ENCODE data around the gene CD53. TPM values are rescaled to one million over a fixed set of nuclear protein-coding genes. Genes with fewer than 3 reads are reported as not detected.

The CD53 gene
- total RNA-seq, 1 experiment from 2014 or later: not detected

GRCh38 chr1:110903853-110904500, 31.0 kb downstream of the CD53 start:
- ATAC-seq (no peak), DNase-seq (no peak)
- H3K4me1 ChIP-seq (ENCODE audit: insufficient read depth, low read length): no peaks in the 10 kb centered on the region
- no peaks in the 10 kb centered on the region for H3K36me3 ChIP-seq (ENCODE audit: low read depth, low read length)
- TF ChIP-seq CTCF (conservative IDR thresholded peaks at IDR 0.05; ENCODE audit: low read depth, low read length): no peak
- TF ChIP-seq EZH2 (IDR thresholded peaks at IDR 0.05; ENCODE audit: low read length, unreplicated experiment): no peak
- no peak for TF ChIP-seq EZH2phosphoT487 (IDR thresholded peaks at IDR 0.05; ENCODE audit: borderline replicate concordance, low read length)
- no peak overlapping the region for H3K4me2 ChIP-seq (ENCODE audit: low read length)
- H3K79me2 ChIP-seq (ENCODE audit: low read length): no peaks in the 10 kb centered on the region
- BruUV-seq (replicated peaks): no TSS peak
- no peak overlapping the region for H3K4me3 ChIP-seq (ENCODE audit: low read length)
- no peak overlapping the region for H3K9ac ChIP-seq (ENCODE audit: low read length)
- H3K9me2 ChIP-seq (replicated peaks; ENCODE audit: low read length): no peaks in the 10 kb centered on the region
- H2AFZ ChIP-seq (ENCODE audit: low read length): no peak overlapping the region
- intact Hi-C loops (cut with micrococcal nuclease): no loop called here
- H3K27ac ChIP-seq (ENCODE audit: low read length): no peak overlapping the region
- ChIA-PET CTCF (no interaction called here), POLR2A (ENCODE audit: unreplicated experiment) (no interaction called here)
- no peaks in the 10 kb centered on the region for H4K20me1 ChIP-seq (ENCODE audit: low read length)
- H3K27me3 ChIP-seq (ENCODE audit: low read length): no peaks in the 10 kb centered on the region; the same call in 1 of the 2 replicates
- H3F3A ChIP-seq (ENCODE audit: low read length, unreplicated experiment): no peaks in the 10 kb centered on the region
- no peaks in the 10 kb centered on the region for H3K9me3 ChIP-seq (ENCODE audit: low read length)

- no TSS peak for BruUV-seq (replicated peaks)
- ChIA-PET CTCF (no interaction called here), POLR2A (ENCODE audit: unreplicated experiment) (no interaction called here)
- DNase-seq (no peak), ATAC-seq (no peak)
- no peak overlapping the region for H3K4me3 ChIP-seq (ENCODE audit: low read length)
- H3K4me2 ChIP-seq (ENCODE audit: low read length): no peak overlapping the region
- H3K9ac ChIP-seq (ENCODE audit: low read length): no peak overlapping the region
- no peaks in the 10 kb centered on the region for H3K9me2 ChIP-seq (replicated peaks; ENCODE audit: low read length)
- no peak overlapping the region for H2AFZ ChIP-seq (ENCODE audit: low read length)
- intact Hi-C loops (cut with micrococcal nuclease): no loop called here
- no peaks in the 10 kb centered on the region for H3K79me2 ChIP-seq (ENCODE audit: low read length)
- H3K27me3 ChIP-seq (ENCODE audit: low read length): no peaks in the 10 kb centered on the region
- TF ChIP-seq EZH2phosphoT487 (IDR thresholded peaks at IDR 0.05; ENCODE audit: borderline replicate concordance, low read length) (no peak), CTCF (conservative IDR thresholded peaks at IDR 0.05; ENCODE audit: low read depth, low read length) (no peak), EZH2 (IDR thresholded peaks at IDR 0.05; ENCODE audit: low read length, unreplicated experiment) (no peak)
- peaks cover 14% of the 10 kb centered on the region for H3K4me1 ChIP-seq (ENCODE audit: insufficient read depth, low read length)
- no peaks in the 10 kb centered on the region for H3K36me3 ChIP-seq (ENCODE audit: low read depth, low read length)
- no peaks in the 10 kb centered on the region for H3K9me3 ChIP-seq (ENCODE audit: low read length)
- no peaks in the 10 kb centered on the region for H3F3A ChIP-seq (ENCODE audit: low read length, unreplicated experiment)
- no peak overlapping the region for H3K27ac ChIP-seq (ENCODE audit: low read length)
- H4K20me1 ChIP-seq (ENCODE audit: low read length): no peaks in the 10 kb centered on the region
Observed at GRCh38 chr1:110912784-110913183, 39.8 kb downstream of the CD53 start.

GRCh38 chr1:110914676-110915075, 41.7 kb downstream of the CD53 start:
- TF ChIP-seq EZH2 (IDR thresholded peaks at IDR 0.05; ENCODE audit: low read length, unreplicated experiment): no peak
- TF ChIP-seq CTCF (conservative IDR thresholded peaks at IDR 0.05; ENCODE audit: low read depth, low read length): no peak
- no peak for TF ChIP-seq EZH2phosphoT487 (IDR thresholded peaks at IDR 0.05; ENCODE audit: borderline replicate concordance, low read length)
- Histone ChIP-seq H3F3A (ENCODE audit: low read length, unreplicated experiment) (no peaks in the 10 kb centered on the region), H3K9ac (ENCODE audit: low read length) (no peak overlapping the region), H4K20me1 (ENCODE audit: low read length) (no peaks in the 10 kb centered on the region), H3K9me3 (ENCODE audit: low read length) (no peaks in the 10 kb centered on the region), H3K4me2 (ENCODE audit: low read length) (no peak overlapping the region), H3K36me3 (ENCODE audit: low read depth, low read length) (no peaks in the 10 kb centered on the region), H3K27me3 (ENCODE audit: low read length) (no peaks in the 10 kb centered on the region), H3K79me2 (ENCODE audit: low read length) (no peaks in the 10 kb centered on the region), H3K4me3 (ENCODE audit: low read length) (no peak overlapping the region), H2AFZ (ENCODE audit: low read length) (no peak overlapping the region), H3K4me1 (ENCODE audit: insufficient read depth, low read length) (peaks cover 14% of the 10 kb centered on the region), H3K27ac (ENCODE audit: low read length) (no peak overlapping the region), H3K9me2 (replicated peaks; ENCODE audit: low read length) (no peaks in the 10 kb centered on the region)
- ATAC-seq: no peak
- no TSS peak for BruUV-seq (replicated peaks)
- ChIA-PET POLR2A (ENCODE audit: unreplicated experiment) (no interaction called here), CTCF (no interaction called here)
- intact Hi-C loops (cut with micrococcal nuclease): no loop called here
- DNase-seq: no peak

Measured in PC-3 (cell line).